Coronary artery (tissue), 2 donors: ENCODE results near the gene SMIM29.

ENCODE experiments used
- DNase-seq: peaks from one replicate; pipeline ENCODE4 v3.0.0-alpha.2; 2017; ENCODE audit warnings: low spot score
- H3K27ac ChIP-seq, 2 donors: fragments of 200-600 bp; sonication (generic); one replicate each; pipeline ENCODE4 v1.5.1; 2016 to 2019
- H3K4me3 ChIP-seq: fragments of 200-600 bp; sonication (generic); 2 replicates; pipeline ENCODE4 v1.5.1; 2016; ENCODE audit warnings: mild to moderate bottlenecking, moderate library complexity
- CTCF ChIP-seq: fragments of 200-600 bp; sonication (generic); IDR thresholded peaks from one replicate; pipeline ENCODE4 v1.5.1; 2019; ENCODE audit warnings: antibody characterized with exemption

Gene SMIM29

GRCh38 chr6:34202329-34203201 lies 46.2 kb downstream of the SMIM29 start:
- no peak overlapping the region for H3K4me3 ChIP-seq
- no peak overlapping the region for H3K27ac ChIP-seq
- no peak for DNase-seq
- TF ChIP-seq CTCF = no peak

- Histone ChIP-seq H3K4me3 (no peak overlapping the region), H3K27ac (no peak overlapping the region)
- TF ChIP-seq CTCF = no peak
- DNase-seq = no peak
Measured at GRCh38 chr6:34201455-34202107, 47.2 kb downstream of the SMIM29 start.

GRCh38 chr6:34200340-34200971 lies 48.4 kb downstream of the SMIM29 start:
- Histone ChIP-seq H3K27ac (no peak overlapping the region), H3K4me3 (no peak overlapping the region)
- no peak for TF ChIP-seq CTCF
- DNase-seq = no peak

- peak overlapping the region in 1 of 2 donors; percentile 22 for H3K27ac ChIP-seq
- no peak for TF ChIP-seq CTCF
- peak overlapping the region; percentile 75 for H3K4me3 ChIP-seq
- no peak for DNase-seq
Measured at GRCh38 chr6:34196833-34197195, 52.0 kb downstream of the SMIM29 start.
